NCI-H1092 (cell line): ENCODE data around the gene TNPO2.

ENCODE experiments used
- DNase-seq: peaks from one replicate; lab custom pipeline; 2025; lab: John Stamatoyannopoulos, UW

Gene TNPO2

DNA sequence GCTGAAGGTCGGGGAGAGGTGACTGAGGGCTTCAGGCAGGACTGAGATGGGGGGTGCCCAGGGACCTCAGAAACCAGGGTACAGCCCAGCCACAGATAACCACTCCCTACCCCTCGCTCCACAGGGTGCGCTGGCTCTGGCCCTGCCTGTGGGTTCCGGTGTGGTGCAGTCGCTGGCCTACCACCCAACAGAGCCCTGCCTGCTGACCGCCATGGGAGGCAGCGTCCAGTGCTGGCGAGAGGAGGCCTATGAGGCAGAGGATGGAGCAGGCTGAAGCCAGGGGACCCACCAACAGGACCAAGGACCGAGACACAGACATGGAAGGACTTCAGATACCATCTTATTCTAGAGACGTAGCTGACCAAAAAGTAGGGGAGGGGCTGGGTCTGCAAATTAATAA, 48.3 kb downstream of the TNPO2 start:
- no peak for DNase-seq

DNA sequence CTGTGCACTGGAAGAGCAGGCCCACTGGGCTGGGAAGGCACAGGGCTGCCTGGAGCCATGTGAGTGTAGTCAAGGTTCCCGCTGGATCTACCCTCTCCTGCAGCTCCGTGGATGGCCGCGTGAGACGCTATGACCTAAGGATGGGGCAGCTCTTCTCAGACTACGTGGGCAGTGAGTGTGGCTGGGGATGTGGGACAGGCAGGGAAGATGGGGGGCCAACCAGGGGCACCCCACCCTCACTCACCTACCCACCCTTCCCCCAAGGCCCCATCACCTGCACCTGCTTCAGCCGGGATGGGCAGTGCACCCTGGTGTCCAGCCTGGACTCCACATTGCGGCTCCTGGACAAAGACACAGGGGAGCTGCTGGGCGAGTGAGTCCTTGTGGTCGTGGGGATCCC, 51.0 kb downstream of the TNPO2 start:
- DNase-seq, result no peak

- no peak for DNase-seq
Measured at GRCh38 chr19:12670159-12670928, 53.4 kb downstream of the TNPO2 start.

GRCh38 chr19:12669270-12670158, 54.2 kb downstream of the TNPO2 start:
- peak; percentile 75 for DNase-seq

GRCh38 chr19:12668932-12669269, 54.8 kb downstream of the TNPO2 start:
- DNase-seq, result no peak

GRCh38 chr19:12668346-12668745, 55.4 kb downstream of the TNPO2 start:
- DNase-seq, result no peak

DNA sequence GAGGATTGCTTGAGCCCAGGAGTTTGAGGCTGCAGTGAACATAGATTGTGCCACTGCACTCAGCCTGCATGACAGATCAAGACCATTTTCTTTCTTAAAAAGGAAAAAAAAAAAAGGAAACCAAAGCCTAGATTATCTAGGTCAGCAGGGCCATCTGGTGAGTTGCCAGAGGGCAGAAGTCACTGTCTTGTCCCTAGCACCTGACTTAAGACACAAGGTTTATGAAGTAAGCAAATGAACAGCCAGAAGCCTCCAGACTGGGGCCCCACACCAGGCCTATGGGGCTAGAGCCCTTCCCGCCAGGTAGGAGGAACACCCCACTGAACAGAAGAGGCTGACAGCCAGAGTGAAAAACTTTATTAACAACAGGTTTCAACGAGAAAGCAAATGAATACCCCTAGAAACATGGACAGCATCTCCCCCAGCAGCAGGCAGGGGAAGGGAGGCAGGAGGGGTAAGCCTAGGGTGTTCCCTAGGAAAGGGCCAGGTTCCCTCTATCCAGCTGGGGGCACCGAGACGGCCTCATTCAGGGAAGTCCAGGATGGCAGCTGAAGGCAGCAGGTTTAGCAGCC, 55.9 kb downstream of the TNPO2 start:
- no peak for DNase-seq

- peak; percentile 80 for DNase-seq
Measured at GRCh38 chr19:12666265-12667048, 57.3 kb downstream of the TNPO2 start, which contains the start of the genes MAN2B1 and WDR83. TSS of gene MAN2B1 (minus strand) at chr19:12666742. CDS start at chr19:12666701, 41 bp downstream. TSS of gene WDR83 (plus strand) at chr19:12666807. CDS start at chr19:12669791, 2,984 bp downstream.

- DNase-seq, result no peak
Measured at GRCh38 chr19:12665671-12666264, 58.0 kb downstream of the TNPO2 start.

DNA sequence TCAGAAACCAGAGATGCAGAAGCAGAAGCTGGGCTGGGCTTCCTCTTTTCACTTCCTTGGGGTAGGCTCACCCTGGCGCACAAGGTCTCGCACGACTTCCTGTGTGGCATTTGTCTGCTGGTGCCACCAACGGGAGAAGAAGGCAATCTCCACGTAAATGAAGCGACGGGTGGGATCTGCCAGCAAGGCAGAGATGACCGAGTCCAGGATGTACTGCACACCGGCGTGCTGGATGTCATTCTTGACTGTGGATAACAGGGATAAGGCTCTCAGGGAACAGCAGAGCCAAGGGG, 58.5 kb downstream of the TNPO2 start:
- no peak for DNase-seq

GRCh38 chr19:12664406-12665280, 59.1 kb downstream of the TNPO2 start:
- DNase-seq, result no peak

DNA sequence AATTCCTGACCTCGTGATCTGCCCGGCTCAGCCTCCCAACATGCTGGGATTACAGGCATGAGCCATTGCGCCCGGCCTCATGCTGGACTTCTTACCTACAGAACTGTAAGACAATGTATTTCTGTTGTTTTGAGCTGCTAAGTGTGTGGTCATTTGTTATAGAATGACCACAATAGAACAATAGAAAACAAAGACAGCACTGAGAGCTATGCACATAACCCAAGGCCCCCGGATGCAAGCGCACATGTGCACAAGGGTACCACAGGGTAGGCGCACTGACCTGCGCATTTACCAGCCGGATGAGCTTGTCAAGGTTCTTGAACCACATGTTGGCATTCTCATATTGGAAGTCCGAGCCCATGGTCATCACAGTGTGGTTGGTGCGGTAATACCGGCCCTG, 62.8 kb downstream of the TNPO2 start:
- DNase-seq, result no peak

- DNase-seq, result no peak
Measured at GRCh38 chr19:12657966-12658365, 65.8 kb downstream of the TNPO2 start.

GRCh38 chr19:12656899-12657571, 66.7 kb downstream of the TNPO2 start:
- no peak for DNase-seq

- DNase-seq, result no peak
Measured at GRCh38 chr19:12655546-12655945, 68.2 kb downstream of the TNPO2 start.

DNA sequence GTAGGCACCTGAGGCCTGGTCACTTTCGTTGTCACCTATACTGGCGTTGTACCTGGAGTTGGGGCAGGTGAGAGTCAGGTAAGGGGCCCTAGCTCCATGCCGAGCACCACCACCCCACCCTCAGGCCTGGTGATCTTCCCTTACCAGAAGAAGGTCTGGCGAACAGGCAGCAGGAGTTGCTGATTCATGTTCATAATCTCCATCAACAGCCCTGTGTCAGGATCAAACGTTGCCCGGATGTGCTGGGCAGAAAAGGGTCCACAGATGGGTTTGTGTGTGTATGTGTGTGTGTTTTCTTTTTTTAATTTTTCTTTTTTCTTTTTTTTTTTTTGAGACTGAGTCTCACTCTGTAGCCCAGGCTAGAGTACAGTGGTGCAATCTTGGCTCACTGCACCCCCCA, 71.5 kb downstream of the TNPO2 start:
- no peak for DNase-seq

DNA sequence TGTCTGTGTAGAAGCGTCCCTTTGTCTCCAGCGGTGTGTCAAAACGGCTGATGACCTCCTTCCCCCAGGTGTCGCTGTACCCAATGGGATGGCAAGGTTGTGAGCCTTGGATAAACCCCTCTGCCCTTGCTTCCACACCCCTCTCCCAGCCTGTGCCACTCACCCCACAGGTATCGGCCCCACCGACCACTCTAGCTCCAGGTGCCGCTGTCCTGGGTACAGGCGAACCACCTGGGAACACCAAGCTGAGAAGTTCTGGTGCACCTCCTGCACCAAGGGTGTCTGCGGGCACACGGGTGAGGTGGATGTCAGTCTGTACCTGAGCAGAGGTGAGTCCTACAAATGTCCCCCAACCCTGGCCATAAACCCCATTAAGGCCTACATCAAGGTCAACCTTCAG, 73.8 kb downstream of the TNPO2 start:
- no peak for DNase-seq
